GM20000 (cell line): Measurements from ENCODE around the gene DPH2.

Source experiments
- DNase-seq: peaks from one replicate; pipeline ENCODE4 v3.0.0; 2012; ENCODE audit warnings: low spot score
- CTCF ChIP-seq: IDR thresholded peaks from 2 replicates; pipeline ENCODE4 v1.5.1; 2012; ENCODE audit warnings: mild to moderate bottlenecking, control low read depth; ENCODE audit errors: extremely low read depth, missing control alignments

Gene DPH2

GRCh38 chr1:43953361-43953760 is 16.4 kb upstream of the DPH2 start:
- TF ChIP-seq CTCF, result no peak
- DNase-seq, result no peak

- DNase-seq, result no peak
- TF ChIP-seq CTCF, result no peak
Measured at GRCh38 chr1:43954036-43954435, 15.8 kb upstream of the DPH2 start.

- no peak for DNase-seq
- TF ChIP-seq CTCF, result no peak
Measured at GRCh38 chr1:43956234-43956633, 13.6 kb upstream of the DPH2 start.

GRCh38 chr1:43957407-43958040 is 12.3 kb upstream of the DPH2 start:
- no peak for TF ChIP-seq CTCF
- DNase-seq, result no peak

- TF ChIP-seq CTCF, result no peak
- DNase-seq, result no peak
Measured at GRCh38 chr1:43958351-43959255, 11.2 kb upstream of the DPH2 start.

GRCh38 chr1:43960798-43961197 is 9.0 kb upstream of the DPH2 start:
- DNase-seq, result no peak
- TF ChIP-seq CTCF, result no peak

GRCh38 chr1:43961692-43962091 is 8.1 kb upstream of the DPH2 start:
- no peak for TF ChIP-seq CTCF

More at GRCh38 chr1:43961692-43962091, 8.1 kb upstream of the DPH2 start:
- no peak for DNase-seq
